GM23338 (cell line): Measurements from ENCODE around the gene BANF1. TPM values are rescaled to one million over a fixed set of nuclear protein-coding genes. Genes with fewer than 3 reads are reported as not detected.

Experiments
- ATAC-seq: fragments of 200-7000 bp; cut with Tn5 transposase; 3 replicates; pipeline ENCODE4 v1.9.1; 2020
- DNase-seq: peaks from one replicate; pipeline ENCODE4 v3.0.0-alpha.2; 2015; ENCODE audit warnings: low spot score
- H2AFZ ChIP-seq: fragments of 200-600 bp; sonication (generic); 2 replicates; pipeline ENCODE4 v1.8.0; 2016; ENCODE audit warnings: antibody characterized with exemption, mild to moderate bottlenecking, moderate library complexity
- H3F3A ChIP-seq: fragments of 200-600 bp; sonication (generic); replicated peaks from 2 replicates; pipeline ENCODE4 v1.8.0; 2017; ENCODE audit warnings: antibody characterized with exemption, mixed run types, low read depth
- H3K27ac ChIP-seq: fragments of 200-600 bp; sonication (generic); 2 replicates; pipeline ENCODE4 v1.6.1; 2016; ENCODE audit warnings: low read depth
- H3K27me3 ChIP-seq: fragments of 200-600 bp; sonication (generic); 2 replicates; pipeline ENCODE4 v1.8.0; 2016; ENCODE audit warnings: mild to moderate bottlenecking, mixed run types, moderate library complexity; ENCODE audit not compliant: insufficient read depth
- H3K36me3 ChIP-seq: fragments of 200-600 bp; sonication (generic); 2 replicates; pipeline ENCODE4 v1.8.0; 2016; ENCODE audit warnings: mild to moderate bottlenecking; ENCODE audit not compliant: insufficient read depth
- H3K4me1 ChIP-seq: fragments of 200-600 bp; sonication (generic); 2 replicates; pipeline ENCODE4 v1.8.0; 2016; ENCODE audit warnings: mild to moderate bottlenecking, moderate library complexity; ENCODE audit not compliant: insufficient read depth
- H3K4me2 ChIP-seq: fragments of 200-600 bp; sonication (generic); 2 replicates; pipeline ENCODE4 v1.7.1; 2017; ENCODE audit warnings: mixed run types
- H3K4me3 ChIP-seq: fragments of 200-600 bp; sonication (generic); 2 replicates; pipeline ENCODE4 v1.6.1; 2016; ENCODE audit warnings: mixed run types
- H3K79me2 ChIP-seq: fragments of 200-600 bp; sonication (generic); replicated peaks from 2 replicates; pipeline ENCODE4 v1.8.0; 2017; ENCODE audit warnings: mild to moderate bottlenecking; ENCODE audit not compliant: insufficient read depth
- H3K9me2 ChIP-seq: fragments of 200-600 bp; sonication (generic); 2 replicates; pipeline ENCODE4 v1.8.0; 2017; ENCODE audit not compliant: insufficient read depth
- H4K20me1 ChIP-seq: fragments of 200-600 bp; sonication (generic); replicated peaks from 2 replicates; pipeline ENCODE4 v1.8.0; 2017; ENCODE audit warnings: mild to moderate bottlenecking; ENCODE audit not compliant: insufficient read depth
- H3K27ac Mint-ChIP-seq: 2 replicates; pipeline ENCODE4 v1.8.0; 2020; ENCODE audit warnings: inconsistent platforms, mild to moderate bottlenecking, moderate library complexity, mixed read lengths
- H3K27me3 Mint-ChIP-seq: 3 replicates; pipeline ENCODE4 v1.8.0; 2022; ENCODE audit warnings: low read depth, mild to moderate bottlenecking, moderate library complexity, mixed read lengths, inconsistent platforms; ENCODE audit not compliant: insufficient read depth, poor library complexity
- H3K36me3 Mint-ChIP-seq: 3 replicates; pipeline ENCODE4 v1.8.0; 2021; ENCODE audit warnings: low read depth, mild to moderate bottlenecking, inconsistent platforms, moderate library complexity, mixed read lengths
- H3K4me1 Mint-ChIP-seq: 3 replicates; pipeline ENCODE4 v1.8.0; 2020; ENCODE audit warnings: mild to moderate bottlenecking, inconsistent platforms, mixed read lengths
- H3K4me3 Mint-ChIP-seq: 3 replicates; pipeline ENCODE4 v1.8.0; 2021; ENCODE audit warnings: moderate library complexity, mild to moderate bottlenecking, inconsistent platforms, mixed read lengths
- H3K9me3 Mint-ChIP-seq: 3 replicates; pipeline ENCODE4 v1.8.0; 2020; ENCODE audit warnings: moderate library complexity, mild to moderate bottlenecking, inconsistent platforms, mixed read lengths
- EZH2phosphoT487 ChIP-seq: fragments of 200-600 bp; sonication (generic); IDR thresholded peaks from one replicate; pipeline ENCODE4 v1.8.1; 2018; ENCODE audit warnings: antibody characterized with exemption; ENCODE audit not compliant: unreplicated experiment
- NANOG ChIP-seq: IDR thresholded peaks from 2 replicates; pipeline ENCODE4 v1.6.1; 2016; ENCODE audit warnings: antibody characterized with exemption, borderline replicate concordance
- POLR2AphosphoS5 ChIP-seq: IDR thresholded peaks from 2 replicates; pipeline ENCODE4 v1.6.1; 2016; ENCODE audit warnings: antibody characterized with exemption, low read depth
- ZNF462 ChIP-seq: fragments of 250-450 bp; sonication (Bioruptor Pico); IDR thresholded peaks from 2 replicates; pipeline ENCODE4 v1.5.0; 2020; ENCODE audit warnings: mild to moderate bottlenecking, moderate library complexity
- polyA plus RNA-seq: library from polyadenylated mRNA; unstranded; fragments of >200 nt; fragmentation: Nextera tagmentation; extraction: Ambion mirVana; gene quantifications from 2 replicates; pipeline ENCODE4 v1.2.1, GENCODE V29; 2016
- total RNA-seq: library from RNA; depleted of rRNA; stranded (reverse); fragments of >200 nt; shearing (Covaris generic); gene quantifications from 2 replicates; pipeline ENCODE4 v1.2.3, GENCODE V29; 2014
- TF ChIP-seq, protein P1 (sequence below): IDR thresholded peaks from 2 replicates; pipeline ENCODE4 v1.6.1; 2016; ENCODE audit warnings: antibody characterized with exemption
- TF ChIP-seq, protein P2 (sequence below): IDR thresholded peaks from one replicate; pipeline ENCODE4 v1.6.1; 2018; ENCODE audit warnings: antibody characterized with exemption; ENCODE audit not compliant: unreplicated experiment

The BANF1 gene
- total and polyA plus RNA-seq, 2 experiments from 2014 or later = 58.2 to 765 TPM

DNA sequence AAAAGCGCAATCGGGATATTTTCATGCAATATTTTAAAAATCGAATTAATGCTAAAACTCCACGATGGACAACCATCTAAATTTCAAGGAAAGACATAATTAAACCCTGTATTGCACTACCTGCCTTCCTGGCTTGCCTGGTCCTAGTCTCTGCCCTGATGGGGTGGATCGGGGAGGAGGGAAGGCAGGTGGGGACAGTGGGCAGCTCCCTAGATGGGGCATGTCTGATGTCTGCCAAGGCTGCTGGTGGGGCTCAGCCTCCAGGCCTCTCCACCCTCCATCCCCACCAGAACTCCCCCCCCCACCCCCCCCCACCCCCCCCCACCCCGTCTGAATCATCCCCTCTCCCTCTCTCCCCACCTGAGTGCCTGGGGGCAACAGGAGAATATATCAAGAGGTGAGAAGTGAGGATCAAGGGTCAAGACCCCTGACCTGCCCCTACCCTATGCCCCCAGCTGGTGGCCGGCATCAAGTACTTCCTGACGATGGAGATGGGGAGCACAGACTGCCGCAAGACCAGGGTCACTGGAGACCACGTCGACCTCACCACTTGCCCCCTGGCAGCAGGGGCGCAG is 10.2 kb downstream of the BANF1 start (continued):
- no peak for TF ChIP-seq ZNF462 (CRISPR knock-in tag)
- TF ChIP-seq NANOG = no peak
- TF ChIP-seq EZH2phosphoT487 = no peak
- no peak for TF ChIP-seq POLR2AphosphoS5

GRCh38 chr11:66012946-66013761 is 10.9 kb downstream of the BANF1 start:
- Mint-ChIP-seq H3K36me3 (no peaks in the 10 kb centered on the region), H3K9me3 (no peaks in the 10 kb centered on the region), H3K27ac (no peak overlapping the region), H3K4me1 (peaks cover under 1% of the 10 kb centered on the region; the same call in 1 of the 3 replicates), H3K4me3 (no peak overlapping the region), H3K27me3 (peaks cover 15% of the 10 kb centered on the region)
- H4K20me1 ChIP-seq = no peaks in the 10 kb centered on the region
- H3K9me2 ChIP-seq = no peaks in the 10 kb centered on the region
- no peak overlapping the region for H3K4me3 ChIP-seq
- DNase-seq (peak; percentile 40), ATAC-seq (peak; percentile 11; the same call in 1 of the 3 replicates)
- no peaks in the 10 kb centered on the region for H3K36me3 ChIP-seq
- no peak overlapping the region for H2AFZ ChIP-seq
- H3F3A ChIP-seq = 0 out of 2 replicates have a peak, but pooled peaks cover 3% of the 10 kb centered on the region
- peaks cover 23% of the 10 kb centered on the region for H3K27me3 ChIP-seq
- no peaks in the 10 kb centered on the region for H3K79me2 ChIP-seq
- no peak overlapping the region for H3K27ac ChIP-seq
- TF ChIP-seq, protein P1, sequence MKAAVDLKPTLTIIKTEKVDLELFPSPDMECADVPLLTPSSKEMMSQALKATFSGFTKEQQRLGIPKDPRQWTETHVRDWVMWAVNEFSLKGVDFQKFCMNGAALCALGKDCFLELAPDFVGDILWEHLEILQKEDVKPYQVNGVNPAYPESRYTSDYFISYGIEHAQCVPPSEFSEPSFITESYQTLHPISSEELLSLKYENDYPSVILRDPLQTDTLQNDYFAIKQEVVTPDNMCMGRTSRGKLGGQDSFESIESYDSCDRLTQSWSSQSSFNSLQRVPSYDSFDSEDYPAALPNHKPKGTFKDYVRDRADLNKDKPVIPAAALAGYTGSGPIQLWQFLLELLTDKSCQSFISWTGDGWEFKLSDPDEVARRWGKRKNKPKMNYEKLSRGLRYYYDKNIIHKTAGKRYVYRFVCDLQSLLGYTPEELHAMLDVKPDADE = no peak
- TF ChIP-seq, protein P2, sequence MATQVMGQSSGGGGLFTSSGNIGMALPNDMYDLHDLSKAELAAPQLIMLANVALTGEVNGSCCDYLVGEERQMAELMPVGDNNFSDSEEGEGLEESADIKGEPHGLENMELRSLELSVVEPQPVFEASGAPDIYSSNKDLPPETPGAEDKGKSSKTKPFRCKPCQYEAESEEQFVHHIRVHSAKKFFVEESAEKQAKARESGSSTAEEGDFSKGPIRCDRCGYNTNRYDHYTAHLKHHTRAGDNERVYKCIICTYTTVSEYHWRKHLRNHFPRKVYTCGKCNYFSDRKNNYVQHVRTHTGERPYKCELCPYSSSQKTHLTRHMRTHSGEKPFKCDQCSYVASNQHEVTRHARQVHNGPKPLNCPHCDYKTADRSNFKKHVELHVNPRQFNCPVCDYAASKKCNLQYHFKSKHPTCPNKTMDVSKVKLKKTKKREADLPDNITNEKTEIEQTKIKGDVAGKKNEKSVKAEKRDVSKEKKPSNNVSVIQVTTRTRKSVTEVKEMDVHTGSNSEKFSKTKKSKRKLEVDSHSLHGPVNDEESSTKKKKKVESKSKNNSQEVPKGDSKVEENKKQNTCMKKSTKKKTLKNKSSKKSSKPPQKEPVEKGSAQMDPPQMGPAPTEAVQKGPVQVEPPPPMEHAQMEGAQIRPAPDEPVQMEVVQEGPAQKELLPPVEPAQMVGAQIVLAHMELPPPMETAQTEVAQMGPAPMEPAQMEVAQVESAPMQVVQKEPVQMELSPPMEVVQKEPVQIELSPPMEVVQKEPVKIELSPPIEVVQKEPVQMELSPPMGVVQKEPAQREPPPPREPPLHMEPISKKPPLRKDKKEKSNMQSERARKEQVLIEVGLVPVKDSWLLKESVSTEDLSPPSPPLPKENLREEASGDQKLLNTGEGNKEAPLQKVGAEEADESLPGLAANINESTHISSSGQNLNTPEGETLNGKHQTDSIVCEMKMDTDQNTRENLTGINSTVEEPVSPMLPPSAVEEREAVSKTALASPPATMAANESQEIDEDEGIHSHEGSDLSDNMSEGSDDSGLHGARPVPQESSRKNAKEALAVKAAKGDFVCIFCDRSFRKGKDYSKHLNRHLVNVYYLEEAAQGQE = peak; percentile 51
- no peaks in the 10 kb centered on the region for H3K4me1 ChIP-seq
- no peak overlapping the region for H3K4me2 ChIP-seq
